GM19023 (cell line): ENCODE measurements around the gene SMG7.

Source experiments
- ATAC-seq: cut with Tn5 transposase; IDR thresholded peaks from one replicate; pipeline ENCODE4 v1.9.1; 2021; ENCODE audit warnings: mild to moderate bottlenecking, moderate library complexity; ENCODE audit not compliant: unreplicated experiment

Gene SMG7

GRCh38 chr1:183508694-183509093 is 36.4 kb downstream of the SMG7 start:
- ATAC-seq = no peak

GRCh38 chr1:183512450-183512849 is 40.2 kb downstream of the SMG7 start:
- ATAC-seq = no peak

- ATAC-seq = no peak
Measured at GRCh38 chr1:183514235-183514634, 41.9 kb downstream of the SMG7 start.

GRCh38 chr1:183515002-183515689 is 42.8 kb downstream of the SMG7 start:
- no peak for ATAC-seq

GRCh38 chr1:183516725-183517124 is 44.4 kb downstream of the SMG7 start:
- ATAC-seq = no peak

DNA sequence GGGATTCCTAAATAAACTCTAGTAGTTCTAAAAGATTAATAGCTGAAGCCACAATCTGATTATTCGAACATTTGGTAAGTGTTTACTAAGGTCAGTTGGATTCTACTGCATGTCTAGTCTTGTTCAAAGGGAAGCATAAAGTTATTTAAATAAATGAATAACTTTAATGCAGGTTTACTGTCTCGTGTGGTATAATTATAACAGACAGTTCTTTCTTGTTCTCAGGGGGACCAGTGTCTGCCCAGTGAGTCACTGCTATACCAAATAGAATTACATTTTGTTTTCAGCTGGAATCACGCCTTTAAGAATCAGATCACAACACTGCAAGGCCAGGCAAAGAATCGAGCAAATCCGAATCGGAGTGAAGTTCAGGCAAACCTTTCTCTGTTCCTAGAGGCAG is 45.1 kb downstream of the SMG7 start:
- no peak for ATAC-seq

- no peak for ATAC-seq
Measured at GRCh38 chr1:183520379-183520778, 48.1 kb downstream of the SMG7 start.

DNA sequence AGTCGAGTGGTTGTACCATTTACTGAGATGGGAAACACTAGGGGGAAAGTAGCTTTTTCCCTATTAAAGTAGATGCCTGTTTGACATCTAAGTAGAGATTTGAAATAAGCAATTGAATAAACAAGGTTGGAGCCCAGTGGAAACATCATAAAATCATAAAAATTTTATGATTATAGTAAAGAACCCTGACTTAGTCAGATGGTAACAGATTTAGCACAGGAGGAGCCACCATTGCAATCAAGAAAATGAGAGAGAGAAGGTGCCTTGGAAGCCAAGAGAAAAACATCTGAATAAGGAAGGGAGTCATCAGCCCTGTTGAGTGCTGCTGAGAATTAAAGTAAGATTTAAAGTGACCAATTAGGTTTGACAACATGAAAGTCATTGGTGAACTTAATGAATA is 49.8 kb downstream of the SMG7 start:
- no peak for ATAC-seq

DNA sequence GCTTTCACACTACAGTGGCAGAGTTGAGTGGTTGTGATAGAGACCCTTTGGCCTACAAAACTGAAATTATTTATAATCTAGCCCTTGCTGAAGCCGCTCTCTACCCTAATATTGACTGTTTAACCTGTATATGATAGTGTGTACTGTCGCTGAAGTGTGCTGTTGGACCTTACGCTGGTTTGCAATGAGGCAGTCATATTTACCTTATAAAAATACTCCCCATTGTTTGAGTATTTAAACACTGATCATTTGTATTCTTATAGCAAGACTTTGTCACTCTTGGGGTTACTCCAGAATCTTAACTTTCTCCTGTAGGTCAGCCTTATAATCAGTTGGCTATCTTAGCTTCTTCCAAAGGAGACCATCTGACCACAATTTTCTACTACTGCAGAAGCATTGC is 56.3 kb downstream of the SMG7 start:
- ATAC-seq = no peak

DNA sequence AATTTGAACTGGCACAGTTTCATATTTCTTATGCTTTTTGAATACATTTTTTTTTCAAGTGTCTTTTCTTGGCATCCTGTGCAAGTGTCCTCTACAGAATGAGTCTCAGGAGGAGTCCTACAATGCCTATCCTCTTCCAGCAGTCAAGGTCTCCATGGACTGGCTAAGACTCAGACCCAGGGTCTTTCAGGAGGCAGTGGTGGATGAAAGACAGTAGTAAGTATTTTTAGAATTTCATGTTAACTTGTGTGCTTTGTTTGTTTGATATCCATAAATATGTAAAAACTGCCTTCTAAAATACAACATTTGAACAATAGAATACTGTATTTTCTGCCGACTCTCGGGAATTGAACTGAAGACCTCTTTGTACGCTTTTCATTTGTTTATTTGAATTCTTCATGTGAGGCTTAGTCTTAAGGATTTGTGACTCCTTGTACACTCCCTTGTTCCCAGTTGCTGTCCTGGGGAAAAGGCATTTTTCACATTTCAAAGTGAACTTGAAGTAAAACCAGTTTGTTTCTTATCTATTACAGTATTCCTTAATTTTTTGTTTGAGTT is 61.4 kb downstream of the SMG7 start:
- no peak for ATAC-seq

- no peak for ATAC-seq
Measured at GRCh38 chr1:183537405-183537804, 65.1 kb downstream of the SMG7 start.

DNA sequence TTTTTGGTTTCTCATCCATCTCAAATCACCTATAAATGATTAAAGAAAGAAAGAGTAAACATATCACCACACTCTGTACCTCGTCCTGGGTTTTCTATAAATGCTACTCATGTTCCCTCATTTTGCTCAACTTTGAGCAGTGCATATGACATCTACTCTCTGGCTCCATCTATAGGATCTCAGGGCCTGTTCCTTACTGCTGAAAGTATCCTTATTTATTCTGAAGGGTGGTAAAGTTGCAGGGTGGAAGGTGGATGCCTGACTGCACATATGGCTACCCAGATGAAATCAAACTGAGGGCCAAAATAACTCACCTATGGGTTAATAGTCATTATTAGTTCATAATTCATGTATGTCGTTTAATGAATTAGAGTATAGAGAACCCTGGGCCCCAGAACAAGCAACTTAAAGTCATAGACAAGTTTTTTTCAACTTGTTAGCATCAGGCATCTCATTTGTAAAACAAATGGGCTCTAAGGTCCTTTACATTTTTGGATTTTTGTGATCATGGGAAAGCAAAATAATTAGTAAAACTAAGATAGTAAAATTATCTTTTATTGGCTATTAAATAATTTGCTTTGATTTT is 71.4 kb downstream of the SMG7 start:
- ATAC-seq = no peak

- no peak for ATAC-seq
Measured at GRCh38 chr1:183544598-183545297, 72.4 kb downstream of the SMG7 start.

- ATAC-seq = no peak
Measured at GRCh38 chr1:183546427-183546826, 74.1 kb downstream of the SMG7 start.

GRCh38 chr1:183548116-183548515 is 75.8 kb downstream of the SMG7 start:
- no peak for ATAC-seq

GRCh38 chr1:183550915-183551314 is 78.6 kb downstream of the SMG7 start:
- no peak for ATAC-seq

GRCh38 chr1:183551924-183552323 is 79.6 kb downstream of the SMG7 start:
- ATAC-seq = no peak

- no peak for ATAC-seq
Measured at GRCh38 chr1:183552441-183552840, 80.1 kb downstream of the SMG7 start.

GRCh38 chr1:183552891-183553290 is 80.6 kb downstream of the SMG7 start:
- no peak for ATAC-seq

DNA sequence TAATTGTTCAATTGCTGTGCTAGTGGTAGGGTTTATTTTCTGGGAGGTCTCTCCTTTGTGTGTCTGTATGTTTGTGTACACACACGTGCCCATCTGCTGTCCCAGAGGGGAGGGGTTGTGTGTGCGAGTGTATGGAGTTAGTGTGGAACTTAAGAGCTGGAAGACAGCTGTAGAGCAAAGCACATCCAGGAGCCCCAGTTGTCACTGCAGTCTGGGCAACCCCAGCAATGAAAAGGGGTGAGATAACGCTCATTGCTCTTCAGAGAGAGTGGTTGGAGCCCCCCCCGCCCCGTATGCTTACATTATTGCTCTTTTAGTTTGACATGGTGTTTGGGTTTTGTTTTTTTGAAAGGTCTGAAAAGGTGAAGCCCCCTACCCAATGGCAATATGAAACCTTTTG is 81.0 kb downstream of the SMG7 start:
- no peak for ATAC-seq

GRCh38 chr1:183553764-183554163 is 81.5 kb downstream of the SMG7 start:
- no peak for ATAC-seq

DNA sequence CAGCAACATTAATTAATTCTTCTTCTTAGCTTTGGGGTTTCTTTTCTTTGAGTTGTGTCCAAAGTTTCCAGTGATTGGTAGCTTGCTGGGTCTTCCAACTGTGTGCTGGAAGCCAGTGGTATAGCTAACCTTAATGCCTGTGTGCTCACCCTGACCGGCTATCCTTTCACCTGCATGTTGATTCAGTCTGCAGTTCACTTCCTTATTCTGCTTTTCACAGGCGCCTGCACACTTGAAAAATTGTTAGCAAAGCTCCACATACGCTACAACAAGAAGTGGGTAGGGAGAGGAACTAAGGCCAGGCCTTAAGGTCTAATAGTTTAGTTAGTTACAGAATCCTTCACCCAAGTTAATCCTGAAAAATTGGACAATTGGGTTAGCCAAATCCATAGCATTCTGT is 82.3 kb downstream of the SMG7 start:
- no peak for ATAC-seq
